Measurements from ENCODE around the gene ZBTB5.

The ZBTB5 gene

GRCh38 chr9:37443566-37443965 lies 21.7 kb downstream of the ZBTB5 start:
- Histone ChIP-seq H3K4ac (ENCODE audit: low read depth, low read length) (no peak overlapping the region), H4K5ac (ENCODE audit: low read length) (no peak overlapping the region), H3K56ac (ENCODE audit: low read length) (no peak overlapping the region), H3K27ac (ENCODE audit: low read depth, low read length) (no peak overlapping the region), H2BK15ac (replicated peaks; ENCODE audit: low read depth) (no peak overlapping the region), H3K4me1 (ENCODE audit: control insufficient read depth, low read depth, low read length) (peaks cover 9% of the 10 kb centered on the region), H3K18ac (ENCODE audit: low read length) (no peak overlapping the region), H2AK5ac (ENCODE audit: low read length) (no peak overlapping the region), H3K79me2 (ENCODE audit: control insufficient read depth, insufficient read depth, low read length) (peaks cover 28% of the 10 kb centered on the region), H3K23ac (ENCODE audit: low read length) (no peak overlapping the region), H3K27me3 (ENCODE audit: insufficient read depth, low read length, poor library complexity) (no peaks in the 10 kb centered on the region), H3K9ac (ENCODE audit: low read length) (no peak overlapping the region), H2BK120ac (ENCODE audit: low read depth, low read length) (no peak overlapping the region), H3K4me3 (ENCODE audit: low read length) (no peak overlapping the region), H3K4me2 (ENCODE audit: low read length) (no peak overlapping the region), H2BK5ac (ENCODE audit: low read length) (no peak overlapping the region), H3K36me3 (ENCODE audit: control insufficient read depth, insufficient read depth, low read length) (peaks cover 17% of the 10 kb centered on the region), H4K8ac (ENCODE audit: low read depth, low read length) (no peak overlapping the region), H3K79me1 (ENCODE audit: low read length) (peaks cover 33% of the 10 kb centered on the region)
- DNase-seq: no peak
- no CpG with 5 or more reads among the region's 5 CpGs for WGBS (ENCODE audit: extremely low coverage, insufficient coverage, low lambda C conversion rate)

- H3K4me1 ChIP-seq (ENCODE audit: control insufficient read depth, low read depth, low read length): peaks cover 5% of the 10 kb centered on the region
- H3K56ac ChIP-seq (ENCODE audit: low read length): no peak overlapping the region
- H3K9ac ChIP-seq (ENCODE audit: low read length): no peak overlapping the region
- no peak for DNase-seq
- H4K8ac ChIP-seq (ENCODE audit: low read depth, low read length): no peak overlapping the region
- no peaks in the 10 kb centered on the region for H3K27me3 ChIP-seq (ENCODE audit: insufficient read depth, low read length, poor library complexity)
- H3K4me2 ChIP-seq (ENCODE audit: low read length): no peak overlapping the region
- peaks cover 37% of the 10 kb centered on the region for H3K79me1 ChIP-seq (ENCODE audit: low read length)
- H2BK120ac ChIP-seq (ENCODE audit: low read depth, low read length): no peak overlapping the region
- peaks cover 22% of the 10 kb centered on the region for H3K36me3 ChIP-seq (ENCODE audit: control insufficient read depth, insufficient read depth, low read length)
- no peak overlapping the region for H3K27ac ChIP-seq (ENCODE audit: low read depth, low read length)
- H4K5ac ChIP-seq (ENCODE audit: low read length): no peak overlapping the region
- H2BK15ac ChIP-seq (replicated peaks; ENCODE audit: low read depth): no peak overlapping the region
- H3K79me2 ChIP-seq (ENCODE audit: control insufficient read depth, insufficient read depth, low read length): peaks cover 25% of the 10 kb centered on the region
- no peak overlapping the region for H3K4me3 ChIP-seq (ENCODE audit: low read length)
- no peak overlapping the region for H3K4ac ChIP-seq (ENCODE audit: low read depth, low read length)
- H3K18ac ChIP-seq (ENCODE audit: low read length): no peak overlapping the region
- H2AK5ac ChIP-seq (ENCODE audit: low read length): no peak overlapping the region
- H3K23ac ChIP-seq (ENCODE audit: low read length): no peak overlapping the region
- H2BK5ac ChIP-seq (ENCODE audit: low read length): no peak overlapping the region
- no CpG with 5 or more reads among the region's 2 CpGs for WGBS (ENCODE audit: extremely low coverage, insufficient coverage, low lambda C conversion rate)
Observed at GRCh38 chr9:37442556-37442955, 22.7 kb downstream of the ZBTB5 start.

GRCh38 chr9:37441776-37442370 lies 23.4 kb downstream of the ZBTB5 start:
- Histone ChIP-seq H3K79me1 (ENCODE audit: low read length) (peaks cover 37% of the 10 kb centered on the region), H3K18ac (ENCODE audit: low read length) (no peak overlapping the region), H3K27ac (ENCODE audit: low read depth, low read length) (no peak overlapping the region), H3K23ac (ENCODE audit: low read length) (no peak overlapping the region), H3K9ac (ENCODE audit: low read length) (no peak overlapping the region), H2BK15ac (replicated peaks; ENCODE audit: low read depth) (no peak overlapping the region), H4K5ac (ENCODE audit: low read length) (no peak overlapping the region), H4K8ac (ENCODE audit: low read depth, low read length) (no peak overlapping the region), H2AK5ac (ENCODE audit: low read length) (no peak overlapping the region), H3K4ac (ENCODE audit: low read depth, low read length) (no peak overlapping the region), H3K79me2 (ENCODE audit: control insufficient read depth, insufficient read depth, low read length) (peaks cover 25% of the 10 kb centered on the region), H2BK5ac (ENCODE audit: low read length) (no peak overlapping the region), H3K56ac (ENCODE audit: low read length) (no peak overlapping the region), H2BK120ac (ENCODE audit: low read depth, low read length) (no peak overlapping the region), H3K36me3 (ENCODE audit: control insufficient read depth, insufficient read depth, low read length) (peaks cover 27% of the 10 kb centered on the region), H3K27me3 (ENCODE audit: insufficient read depth, low read length, poor library complexity) (no peaks in the 10 kb centered on the region), H3K4me2 (ENCODE audit: low read length) (no peak overlapping the region), H3K4me3 (ENCODE audit: low read length) (no peak overlapping the region), H3K4me1 (ENCODE audit: control insufficient read depth, low read depth, low read length) (peaks cover 5% of the 10 kb centered on the region)
- no peak for DNase-seq
- WGBS (ENCODE audit: extremely low coverage, insufficient coverage, low lambda C conversion rate): no CpG with 5 or more reads among the region's 21 CpGs

GRCh38 chr9:37438359-37438758 lies 26.9 kb downstream of the ZBTB5 start:
- H3K36me3 ChIP-seq (ENCODE audit: control insufficient read depth, insufficient read depth, low read length): peaks cover 34% of the 10 kb centered on the region
- H3K9ac ChIP-seq (ENCODE audit: low read length): no peak overlapping the region
- no peaks in the 10 kb centered on the region for H3K4me1 ChIP-seq (ENCODE audit: control insufficient read depth, low read depth, low read length)
- H2BK15ac ChIP-seq (replicated peaks; ENCODE audit: low read depth): no peak overlapping the region
- no peaks in the 10 kb centered on the region for H3K27me3 ChIP-seq (ENCODE audit: insufficient read depth, low read length, poor library complexity)
- H2AK5ac ChIP-seq (ENCODE audit: low read length): no peak overlapping the region
- H2BK120ac ChIP-seq (ENCODE audit: low read depth, low read length): no peak overlapping the region
- H3K56ac ChIP-seq (ENCODE audit: low read length): no peak overlapping the region
- no peak overlapping the region for H3K4me3 ChIP-seq (ENCODE audit: low read length)
- H3K18ac ChIP-seq (ENCODE audit: low read length): no peak overlapping the region
- no peak overlapping the region for H4K5ac ChIP-seq (ENCODE audit: low read length)
- H3K79me1 ChIP-seq (ENCODE audit: low read length): peaks cover 30% of the 10 kb centered on the region
- no peak overlapping the region for H2BK5ac ChIP-seq (ENCODE audit: low read length)
- no peak overlapping the region for H3K23ac ChIP-seq (ENCODE audit: low read length)
- H3K4me2 ChIP-seq (ENCODE audit: low read length): no peak overlapping the region
- H3K27ac ChIP-seq (ENCODE audit: low read depth, low read length): no peak overlapping the region
- WGBS (ENCODE audit: extremely low coverage, insufficient coverage, low lambda C conversion rate): no CpG with 5 or more reads among the region's 3 CpGs
- H4K8ac ChIP-seq (ENCODE audit: low read depth, low read length): no peak overlapping the region
- no peak overlapping the region for H3K4ac ChIP-seq (ENCODE audit: low read depth, low read length)
- no peak for DNase-seq
- H3K79me2 ChIP-seq (ENCODE audit: control insufficient read depth, insufficient read depth, low read length): peaks cover 6% of the 10 kb centered on the region

- Histone ChIP-seq H2BK15ac (replicated peaks; ENCODE audit: low read depth) (no peak overlapping the region), H3K27me3 (ENCODE audit: insufficient read depth, low read length, poor library complexity) (no peaks in the 10 kb centered on the region), H3K36me3 (ENCODE audit: control insufficient read depth, insufficient read depth, low read length) (peaks cover 34% of the 10 kb centered on the region), H3K4me1 (ENCODE audit: control insufficient read depth, low read depth, low read length) (no peaks in the 10 kb centered on the region), H2BK5ac (ENCODE audit: low read length) (no peak overlapping the region), H3K56ac (ENCODE audit: low read length) (no peak overlapping the region), H3K4me3 (ENCODE audit: low read length) (no peak overlapping the region), H3K27ac (ENCODE audit: low read depth, low read length) (no peak overlapping the region), H4K5ac (ENCODE audit: low read length) (no peak overlapping the region), H3K18ac (ENCODE audit: low read length) (no peak overlapping the region), H3K4me2 (ENCODE audit: low read length) (no peak overlapping the region), H3K4ac (ENCODE audit: low read depth, low read length) (no peak overlapping the region), H2AK5ac (ENCODE audit: low read length) (no peak overlapping the region), H3K79me1 (ENCODE audit: low read length) (peaks cover 26% of the 10 kb centered on the region), H3K23ac (ENCODE audit: low read length) (no peak overlapping the region), H2BK120ac (ENCODE audit: low read depth, low read length) (no peak overlapping the region), H4K8ac (ENCODE audit: low read depth, low read length) (no peak overlapping the region), H3K9ac (ENCODE audit: low read length) (no peak overlapping the region), H3K79me2 (ENCODE audit: control insufficient read depth, insufficient read depth, low read length) (peaks cover 4% of the 10 kb centered on the region)
- no CpG with 5 or more reads among the region's 4 CpGs for WGBS (ENCODE audit: extremely low coverage, insufficient coverage, low lambda C conversion rate)
- no peak for DNase-seq
Observed at GRCh38 chr9:37437621-37438020, 27.6 kb downstream of the ZBTB5 start.

GRCh38 chr9:37437010-37437409 lies 28.2 kb downstream of the ZBTB5 start:
- no peak overlapping the region for H4K8ac ChIP-seq (ENCODE audit: low read depth, low read length)
- no peak overlapping the region for H2BK15ac ChIP-seq (replicated peaks; ENCODE audit: low read depth)
- H4K5ac ChIP-seq (ENCODE audit: low read length): no peak overlapping the region
- H3K9ac ChIP-seq (ENCODE audit: low read length): no peak overlapping the region
- H3K4me2 ChIP-seq (ENCODE audit: low read length): no peak overlapping the region
- WGBS (ENCODE audit: extremely low coverage, insufficient coverage, low lambda C conversion rate): no CpG with 5 or more reads among the region's 6 CpGs
- no peak overlapping the region for H3K4me3 ChIP-seq (ENCODE audit: low read length)
- H3K23ac ChIP-seq (ENCODE audit: low read length): no peak overlapping the region
- no peak for DNase-seq
- H3K36me3 ChIP-seq (ENCODE audit: control insufficient read depth, insufficient read depth, low read length): peaks cover 32% of the 10 kb centered on the region
- peaks cover 2% of the 10 kb centered on the region for H3K79me2 ChIP-seq (ENCODE audit: control insufficient read depth, insufficient read depth, low read length)
- H3K27ac ChIP-seq (ENCODE audit: low read depth, low read length): no peak overlapping the region
- H3K18ac ChIP-seq (ENCODE audit: low read length): no peak overlapping the region
- no peak overlapping the region for H2AK5ac ChIP-seq (ENCODE audit: low read length)
- H3K79me1 ChIP-seq (ENCODE audit: low read length): peaks cover 21% of the 10 kb centered on the region
- H3K56ac ChIP-seq (ENCODE audit: low read length): no peak overlapping the region
- no peak overlapping the region for H2BK120ac ChIP-seq (ENCODE audit: low read depth, low read length)
- no peak overlapping the region for H2BK5ac ChIP-seq (ENCODE audit: low read length)
- no peaks in the 10 kb centered on the region for H3K27me3 ChIP-seq (ENCODE audit: insufficient read depth, low read length, poor library complexity)
- no peak overlapping the region for H3K4ac ChIP-seq (ENCODE audit: low read depth, low read length)
- no peaks in the 10 kb centered on the region for H3K4me1 ChIP-seq (ENCODE audit: control insufficient read depth, low read depth, low read length)
